Measurements from ENCODE around the gene STAC2.

STAC2 gene

DNA sequence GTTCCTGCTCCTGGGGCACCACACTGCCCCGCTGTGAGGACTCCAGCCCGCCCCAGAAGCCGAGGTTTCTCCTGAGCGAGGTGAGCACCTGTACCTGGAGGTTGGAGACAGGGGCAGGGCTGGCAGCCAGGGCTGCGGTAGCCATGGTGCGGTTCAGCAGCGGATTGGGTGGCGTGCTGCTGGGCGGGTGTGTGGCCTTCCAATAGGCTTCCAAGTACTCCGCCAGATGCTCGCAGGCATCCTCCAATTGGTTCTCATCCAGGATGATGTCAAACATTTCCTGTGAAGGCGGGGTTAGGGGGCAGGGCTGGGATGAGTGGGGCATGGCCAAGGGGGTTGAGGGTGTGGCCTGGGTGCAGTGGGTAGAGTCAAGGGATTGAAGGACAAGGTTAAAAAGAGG is 48.5 kb downstream of the STAC2 start:
- peak; percentile 38 for DNase-seq (ENCODE audit: low read depth)
- TF ChIP-seq, protein P1, sequence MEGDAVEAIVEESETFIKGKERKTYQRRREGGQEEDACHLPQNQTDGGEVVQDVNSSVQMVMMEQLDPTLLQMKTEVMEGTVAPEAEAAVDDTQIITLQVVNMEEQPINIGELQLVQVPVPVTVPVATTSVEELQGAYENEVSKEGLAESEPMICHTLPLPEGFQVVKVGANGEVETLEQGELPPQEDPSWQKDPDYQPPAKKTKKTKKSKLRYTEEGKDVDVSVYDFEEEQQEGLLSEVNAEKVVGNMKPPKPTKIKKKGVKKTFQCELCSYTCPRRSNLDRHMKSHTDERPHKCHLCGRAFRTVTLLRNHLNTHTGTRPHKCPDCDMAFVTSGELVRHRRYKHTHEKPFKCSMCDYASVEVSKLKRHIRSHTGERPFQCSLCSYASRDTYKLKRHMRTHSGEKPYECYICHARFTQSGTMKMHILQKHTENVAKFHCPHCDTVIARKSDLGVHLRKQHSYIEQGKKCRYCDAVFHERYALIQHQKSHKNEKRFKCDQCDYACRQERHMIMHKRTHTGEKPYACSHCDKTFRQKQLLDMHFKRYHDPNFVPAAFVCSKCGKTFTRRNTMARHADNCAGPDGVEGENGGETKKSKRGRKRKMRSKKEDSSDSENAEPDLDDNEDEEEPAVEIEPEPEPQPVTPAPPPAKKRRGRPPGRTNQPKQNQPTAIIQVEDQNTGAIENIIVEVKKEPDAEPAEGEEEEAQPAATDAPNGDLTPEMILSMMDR (conservative IDR thresholded peaks at IDR 0.05; ENCODE audit: control insufficient read depth, insufficient read depth, low read depth, low read length): no peak
- no peak overlapping the region for H3K4me3 ChIP-seq (ENCODE audit: control insufficient read depth, low read depth, low read length)

DNA sequence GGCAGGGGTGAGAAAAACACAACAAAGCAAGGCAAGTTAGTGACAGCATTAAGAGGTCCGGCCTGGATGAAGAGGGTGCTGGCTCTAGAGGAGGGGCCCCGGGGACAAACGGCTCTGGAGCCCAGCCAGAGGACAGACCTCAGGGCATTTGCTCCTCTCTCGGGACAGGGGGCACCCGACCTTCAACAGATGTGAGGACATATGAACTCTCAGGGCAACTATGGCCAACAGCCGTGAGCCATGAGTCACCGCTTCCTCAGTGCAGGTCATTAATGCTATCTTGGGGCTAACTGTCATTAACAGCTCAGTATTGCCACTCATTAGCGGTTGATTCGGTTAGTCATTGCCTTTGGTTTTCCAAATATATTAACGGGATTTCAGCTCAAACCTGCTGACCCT is 50.1 kb downstream of the STAC2 start:
- DNase-seq (ENCODE audit: low read depth): peak; percentile 39
- TF ChIP-seq, protein P1 (conservative IDR thresholded peaks at IDR 0.05; ENCODE audit: control insufficient read depth, insufficient read depth, low read depth, low read length): no peak
- H3K4me3 ChIP-seq (ENCODE audit: control insufficient read depth, low read depth, low read length): no peak overlapping the region

DNA sequence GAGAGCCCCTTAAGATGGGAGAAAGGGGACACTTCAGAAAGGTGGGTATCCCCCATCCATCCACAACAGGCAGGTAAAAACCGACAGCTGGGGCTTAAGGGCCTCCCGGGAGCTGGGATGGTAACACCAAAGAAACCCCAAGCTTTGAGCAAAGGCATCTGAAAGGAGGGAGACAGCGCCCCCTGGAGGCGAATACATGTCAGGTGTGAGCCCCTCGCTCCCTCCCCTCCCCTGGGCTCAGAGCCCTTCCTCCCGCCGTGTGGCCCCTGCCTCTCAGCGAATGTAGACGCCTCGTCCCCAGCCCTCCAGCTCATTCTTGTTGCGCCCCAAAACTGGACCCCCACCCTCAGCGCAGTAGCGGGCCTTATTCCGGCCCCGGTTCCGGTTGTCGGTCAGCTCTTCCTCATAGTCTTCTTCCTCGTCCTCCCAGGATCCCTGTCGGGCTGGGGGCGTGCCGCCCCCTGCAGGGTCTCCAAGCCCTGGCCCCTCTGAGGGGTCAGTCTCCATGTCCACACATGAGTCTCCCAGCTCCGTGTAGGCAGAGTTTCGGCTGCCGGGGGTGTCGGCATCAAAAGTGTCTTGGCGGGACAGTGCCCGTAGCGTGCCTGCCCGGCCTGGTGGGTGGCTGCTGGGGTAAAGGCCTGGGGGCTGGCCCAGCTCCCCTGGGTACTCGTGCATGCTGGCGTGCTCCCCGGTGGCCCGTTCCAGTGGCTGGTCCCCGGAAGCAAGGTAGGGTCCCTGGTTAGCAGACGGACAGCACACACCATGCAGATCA is 50.6 kb downstream of the STAC2 start:
- no peak overlapping the region for H3K4me3 ChIP-seq (ENCODE audit: control insufficient read depth, low read depth, low read length)
- TF ChIP-seq, protein P1 (conservative IDR thresholded peaks at IDR 0.05; ENCODE audit: control insufficient read depth, insufficient read depth, low read depth, low read length): peak; percentile 74
- DNase-seq (ENCODE audit: low read depth): peak; percentile 67

DNA sequence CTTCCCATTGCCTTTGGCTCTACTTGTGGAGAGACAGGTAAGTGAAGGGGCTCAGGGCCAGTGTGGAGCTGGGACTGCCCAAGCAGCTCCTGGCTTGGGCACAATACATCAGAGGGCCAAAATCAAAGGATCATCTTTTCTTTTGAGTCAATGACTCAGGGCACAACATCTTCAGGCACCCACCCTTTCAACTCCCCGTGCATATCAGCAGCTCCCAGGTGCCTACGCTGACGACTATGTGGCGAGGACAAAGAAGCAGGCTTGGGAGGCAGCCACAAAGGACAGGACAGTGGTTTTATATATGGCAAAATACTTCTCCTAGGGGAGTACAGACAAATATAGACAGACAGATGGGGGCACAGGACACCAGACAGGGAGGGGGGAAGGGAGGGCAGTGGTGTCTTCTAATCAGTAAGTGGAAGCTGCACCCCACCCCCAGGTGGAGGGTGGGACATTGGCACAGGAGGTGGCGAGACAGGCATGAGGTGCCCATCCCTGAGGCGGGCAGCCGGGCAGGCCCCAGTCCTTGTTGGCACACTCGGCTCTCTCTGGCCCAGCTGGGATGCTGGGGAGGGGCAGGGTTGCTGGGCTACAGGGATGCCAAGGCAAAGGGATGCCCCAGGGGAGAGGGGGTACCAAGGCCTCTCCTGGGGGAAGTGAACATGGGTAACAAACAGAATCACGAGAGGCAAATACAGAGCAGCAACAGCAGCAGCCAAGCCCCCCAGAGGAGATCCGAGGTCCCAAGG is 52.0 kb downstream of the STAC2 start:
- no peak overlapping the region for H3K4me3 ChIP-seq (ENCODE audit: control insufficient read depth, low read depth, low read length)
- DNase-seq (ENCODE audit: low read depth): no peak
- TF ChIP-seq, protein P1 (conservative IDR thresholded peaks at IDR 0.05; ENCODE audit: control insufficient read depth, insufficient read depth, low read depth, low read length): no peak

DNA sequence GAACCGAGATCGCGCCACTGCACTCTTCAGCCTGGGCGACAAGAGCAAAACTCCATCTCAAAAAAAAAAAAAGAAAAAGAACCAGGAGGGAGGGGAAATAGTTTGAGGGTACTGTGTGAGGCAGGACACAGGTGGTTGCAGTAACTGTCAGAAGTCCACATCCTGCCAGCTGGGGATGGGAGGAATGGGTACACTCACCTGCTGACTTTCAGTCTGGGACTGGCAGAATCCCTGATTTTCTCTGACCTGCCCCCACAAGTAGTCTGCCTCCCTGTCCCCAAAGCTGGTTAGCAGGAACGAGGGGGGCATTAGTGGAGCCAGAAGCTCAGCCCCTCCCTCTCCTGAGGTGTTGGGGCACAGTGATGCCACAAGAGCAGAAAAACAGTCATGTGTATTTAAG is 52.7 kb downstream of the STAC2 start:
- H3K4me3 ChIP-seq (ENCODE audit: control insufficient read depth, low read depth, low read length): no peak overlapping the region
- TF ChIP-seq, protein P1 (conservative IDR thresholded peaks at IDR 0.05; ENCODE audit: control insufficient read depth, insufficient read depth, low read depth, low read length): no peak
- no peak for DNase-seq (ENCODE audit: low read depth)

DNA sequence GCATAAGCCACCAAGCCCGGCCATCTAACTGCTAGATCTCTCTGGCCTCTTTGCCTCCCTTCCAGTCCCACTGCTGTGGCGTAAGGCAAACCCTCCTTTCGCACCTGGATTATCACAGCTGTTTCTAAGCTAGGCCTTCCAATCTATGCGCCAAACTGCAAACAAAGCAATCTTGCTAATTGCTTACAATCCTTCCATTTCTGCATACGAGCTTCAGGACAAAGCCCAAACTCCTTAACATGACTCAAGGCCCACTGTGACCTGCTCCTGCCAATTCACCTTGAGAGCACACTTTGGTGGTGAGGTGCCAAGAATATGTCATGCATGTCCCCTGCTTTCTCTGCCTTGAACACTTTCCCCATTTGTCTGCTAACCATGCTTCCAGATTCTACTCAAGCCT is 53.8 kb downstream of the STAC2 start:
- DNase-seq (ENCODE audit: low read depth): no peak
- TF ChIP-seq, protein P1 (conservative IDR thresholded peaks at IDR 0.05; ENCODE audit: control insufficient read depth, insufficient read depth, low read depth, low read length): no peak
- no peak overlapping the region for H3K4me3 ChIP-seq (ENCODE audit: control insufficient read depth, low read depth, low read length)
